ENCODE results near the gene MAPK8.

DNA sequence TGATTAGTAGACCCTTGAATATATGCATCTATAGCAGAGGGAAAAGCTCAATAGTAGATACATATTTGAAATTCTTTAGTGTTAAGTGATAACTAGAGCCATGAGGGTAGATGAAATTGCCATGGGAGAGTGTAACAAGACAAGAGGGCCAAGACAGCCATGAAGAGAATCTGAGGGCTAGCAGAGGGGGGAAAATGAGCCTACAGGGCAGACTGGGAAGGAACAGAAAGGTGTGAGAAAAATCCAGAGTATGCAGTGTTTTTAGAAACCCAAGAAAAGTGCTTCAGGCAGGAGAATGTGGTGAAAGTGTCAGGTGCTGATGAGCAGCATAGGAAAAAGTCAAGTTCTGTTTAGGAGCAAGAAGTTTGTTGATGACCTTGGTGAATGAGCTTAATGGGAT is 63.0 kb downstream of the MAPK8 start:
- TF ChIP-seq, protein P1, sequence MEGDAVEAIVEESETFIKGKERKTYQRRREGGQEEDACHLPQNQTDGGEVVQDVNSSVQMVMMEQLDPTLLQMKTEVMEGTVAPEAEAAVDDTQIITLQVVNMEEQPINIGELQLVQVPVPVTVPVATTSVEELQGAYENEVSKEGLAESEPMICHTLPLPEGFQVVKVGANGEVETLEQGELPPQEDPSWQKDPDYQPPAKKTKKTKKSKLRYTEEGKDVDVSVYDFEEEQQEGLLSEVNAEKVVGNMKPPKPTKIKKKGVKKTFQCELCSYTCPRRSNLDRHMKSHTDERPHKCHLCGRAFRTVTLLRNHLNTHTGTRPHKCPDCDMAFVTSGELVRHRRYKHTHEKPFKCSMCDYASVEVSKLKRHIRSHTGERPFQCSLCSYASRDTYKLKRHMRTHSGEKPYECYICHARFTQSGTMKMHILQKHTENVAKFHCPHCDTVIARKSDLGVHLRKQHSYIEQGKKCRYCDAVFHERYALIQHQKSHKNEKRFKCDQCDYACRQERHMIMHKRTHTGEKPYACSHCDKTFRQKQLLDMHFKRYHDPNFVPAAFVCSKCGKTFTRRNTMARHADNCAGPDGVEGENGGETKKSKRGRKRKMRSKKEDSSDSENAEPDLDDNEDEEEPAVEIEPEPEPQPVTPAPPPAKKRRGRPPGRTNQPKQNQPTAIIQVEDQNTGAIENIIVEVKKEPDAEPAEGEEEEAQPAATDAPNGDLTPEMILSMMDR (IDR thresholded peaks at IDR 0.05), result no peak
- no peak for TF ChIP-seq NFYB (CRISPR knock-in tag; conservative IDR thresholded peaks at IDR 0.05; ENCODE audit: low read depth)
- TF ChIP-seq, protein P2, sequence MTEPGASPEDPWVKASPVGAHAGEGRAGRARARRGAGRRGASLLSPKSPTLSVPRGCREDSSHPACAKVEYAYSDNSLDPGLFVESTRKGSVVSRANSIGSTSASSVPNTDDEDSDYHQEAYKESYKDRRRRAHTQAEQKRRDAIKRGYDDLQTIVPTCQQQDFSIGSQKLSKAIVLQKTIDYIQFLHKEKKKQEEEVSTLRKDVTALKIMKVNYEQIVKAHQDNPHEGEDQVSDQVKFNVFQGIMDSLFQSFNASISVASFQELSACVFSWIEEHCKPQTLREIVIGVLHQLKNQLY (CRISPR knock-in tag; IDR thresholded peaks at IDR 0.05), result no peak
- TF ChIP-seq FOXP1 (CRISPR knock-in tag; IDR thresholded peaks at IDR 0.05; ENCODE audit: borderline replicate concordance), result no peak
- TF ChIP-seq, protein P3, sequence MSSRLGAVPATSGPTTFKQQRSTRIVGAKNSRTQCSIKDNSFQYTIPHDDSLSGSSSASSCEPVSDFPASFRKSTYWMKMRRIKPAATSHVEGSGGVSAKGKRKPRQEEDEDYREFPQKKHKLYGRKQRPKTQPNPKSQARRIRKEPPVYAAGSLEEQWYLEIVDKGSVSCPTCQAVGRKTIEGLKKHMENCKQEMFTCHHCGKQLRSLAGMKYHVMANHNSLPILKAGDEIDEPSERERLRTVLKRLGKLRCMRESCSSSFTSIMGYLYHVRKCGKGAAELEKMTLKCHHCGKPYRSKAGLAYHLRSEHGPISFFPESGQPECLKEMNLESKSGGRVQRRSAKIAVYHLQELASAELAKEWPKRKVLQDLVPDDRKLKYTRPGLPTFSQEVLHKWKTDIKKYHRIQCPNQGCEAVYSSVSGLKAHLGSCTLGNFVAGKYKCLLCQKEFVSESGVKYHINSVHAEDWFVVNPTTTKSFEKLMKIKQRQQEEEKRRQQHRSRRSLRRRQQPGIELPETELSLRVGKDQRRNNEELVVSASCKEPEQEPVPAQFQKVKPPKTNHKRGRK (CRISPR knock-in tag; IDR thresholded peaks at IDR 0.05; ENCODE audit: borderline replicate concordance), result no peak
- TF ChIP-seq ESRRA (CRISPR knock-in tag; IDR thresholded peaks at IDR 0.05; ENCODE audit: borderline replicate concordance), result no peak
- TF ChIP-seq TEAD1 (CRISPR knock-in tag; IDR thresholded peaks at IDR 0.05), result no peak
